IPS-15b (cell line): Measurements from ENCODE around the gene ATAD1.

Source experiments
- H3K27me3 ChIP-seq: one replicate; pipeline ENCODE4 v1.6.1; 2013; ENCODE audit warnings: low read length; ENCODE audit not compliant: control insufficient read depth, insufficient read depth
- H3K36me3 ChIP-seq: one replicate; pipeline ENCODE4 v1.6.1; 2013; ENCODE audit warnings: low read length; ENCODE audit not compliant: control insufficient read depth, insufficient read depth
- H3K4me1 ChIP-seq: one replicate; pipeline ENCODE4 v1.6.1; 2013; ENCODE audit warnings: mild to moderate bottlenecking, low read length; ENCODE audit not compliant: control insufficient read depth, insufficient read depth
- H3K4me3 ChIP-seq: one replicate; pipeline ENCODE4 v1.5.1; 2013; ENCODE audit warnings: low read depth, low read length
- H3K9ac ChIP-seq: one replicate; pipeline ENCODE4 v1.6.1; 2013; ENCODE audit warnings: low read depth, mild to moderate bottlenecking, low read length
- H3K9me3 ChIP-seq: one replicate; pipeline ENCODE4 v1.6.1; 2013; ENCODE audit warnings: mild to moderate bottlenecking, low read length; ENCODE audit not compliant: control insufficient read depth, insufficient read depth

The ATAD1 gene

DNA sequence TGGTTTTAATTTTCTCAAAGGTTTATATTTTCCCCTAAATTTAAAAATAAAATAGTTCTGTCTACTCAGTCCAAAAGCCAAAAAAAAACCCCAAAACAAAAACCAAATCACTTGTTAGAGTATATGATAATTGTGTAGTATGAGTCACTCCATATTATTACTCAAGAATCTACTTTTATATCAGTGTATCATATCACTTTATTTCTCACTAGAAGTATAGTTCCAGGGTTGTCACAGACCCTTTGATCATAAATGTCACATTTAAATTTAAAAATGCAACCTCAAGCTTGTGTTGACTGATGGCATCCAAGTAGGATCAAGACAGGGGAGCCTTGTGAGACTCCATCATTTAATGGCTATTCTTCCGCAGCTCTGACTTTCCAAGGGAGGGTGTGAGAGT, 97.4 kb downstream of the ATAD1 start:
- H3K4me3 ChIP-seq, result no peak overlapping the region
- H3K27me3 ChIP-seq, result no peaks in the 10 kb centered on the region
- H3K9me3 ChIP-seq, result no peaks in the 10 kb centered on the region
- no peaks in the 10 kb centered on the region for H3K4me1 ChIP-seq
- H3K36me3 ChIP-seq, result no peaks in the 10 kb centered on the region
- no peak overlapping the region for H3K9ac ChIP-seq

GRCh38 chr10:87716348-87716670, 101.7 kb downstream of the ATAD1 start:
- H3K27me3 ChIP-seq, result no peaks in the 10 kb centered on the region
- H3K4me3 ChIP-seq, result no peak overlapping the region
- no peaks in the 10 kb centered on the region for H3K4me1 ChIP-seq
- no peaks in the 10 kb centered on the region for H3K9me3 ChIP-seq
- no peak overlapping the region for H3K9ac ChIP-seq
- peaks cover 4% of the 10 kb centered on the region for H3K36me3 ChIP-seq

GRCh38 chr10:87715552-87716347, 102.3 kb downstream of the ATAD1 start:
- H3K9me3 ChIP-seq, result no peaks in the 10 kb centered on the region
- H3K4me1 ChIP-seq, result no peaks in the 10 kb centered on the region
- no peak overlapping the region for H3K4me3 ChIP-seq
- no peak overlapping the region for H3K9ac ChIP-seq
- no peaks in the 10 kb centered on the region for H3K27me3 ChIP-seq
- H3K36me3 ChIP-seq, result peaks cover 4% of the 10 kb centered on the region

DNA sequence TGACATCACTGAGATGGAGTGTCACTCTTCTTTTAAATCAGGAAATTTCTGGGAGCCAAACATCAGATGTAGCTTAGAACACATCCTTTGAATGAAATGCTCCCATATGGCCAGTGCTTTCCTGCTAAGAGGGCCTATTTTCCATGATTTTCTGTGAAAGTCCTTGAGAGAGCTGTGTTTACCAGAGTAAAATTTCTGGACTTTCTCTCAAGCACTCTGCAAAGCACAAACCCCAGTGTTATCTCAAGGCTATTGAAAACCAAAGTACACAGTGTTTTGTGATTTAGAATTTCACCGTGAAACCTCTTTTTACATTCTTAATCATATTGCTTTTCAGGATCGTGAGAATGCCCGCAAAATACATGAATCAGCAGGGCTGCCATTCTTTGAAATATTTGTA, 104.3 kb downstream of the ATAD1 start:
- Histone ChIP-seq H3K9ac (no peak overlapping the region), H3K9me3 (no peaks in the 10 kb centered on the region), H3K4me1 (no peaks in the 10 kb centered on the region), H3K27me3 (no peaks in the 10 kb centered on the region), H3K4me3 (no peak overlapping the region), H3K36me3 (peaks cover 4% of the 10 kb centered on the region)

DNA sequence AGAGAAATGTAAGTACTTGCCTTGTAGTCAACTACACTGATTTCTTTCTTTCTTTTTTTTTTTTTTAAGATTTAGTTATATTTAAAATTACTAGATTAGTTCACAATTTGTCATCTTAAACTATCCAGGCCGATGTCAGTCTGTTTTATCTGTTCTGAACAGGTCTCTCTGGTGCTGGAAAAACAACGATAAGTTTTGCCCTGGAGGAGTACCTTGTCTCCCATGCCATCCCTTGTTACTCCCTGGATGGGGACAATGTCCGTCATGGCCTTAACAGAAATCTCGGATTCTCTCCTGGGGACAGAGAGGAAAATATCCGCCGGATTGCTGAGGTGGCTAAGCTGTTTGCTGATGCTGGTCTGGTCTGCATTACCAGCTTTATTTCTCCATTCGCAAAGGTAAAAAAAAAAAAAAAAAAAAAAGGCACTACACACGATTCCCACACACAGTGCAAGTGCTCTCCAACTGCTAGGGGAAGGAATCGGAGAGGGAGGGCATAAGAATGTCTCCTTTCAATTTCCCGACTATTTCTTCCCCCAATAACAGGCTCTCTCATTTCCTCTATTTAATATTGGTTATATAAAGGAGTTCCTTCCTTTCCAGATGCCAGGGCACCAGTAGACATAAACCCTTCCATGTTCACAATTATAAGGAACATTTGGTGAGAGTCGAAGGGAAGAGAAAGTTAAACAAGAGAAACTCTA, 105.0 kb downstream of the ATAD1 start:
- Histone ChIP-seq H3K9ac (no peak overlapping the region), H3K9me3 (no peaks in the 10 kb centered on the region), H3K36me3 (peaks cover 4% of the 10 kb centered on the region), H3K27me3 (no peaks in the 10 kb centered on the region), H3K4me3 (no peak overlapping the region), H3K4me1 (no peaks in the 10 kb centered on the region)

- Histone ChIP-seq H3K27me3 (no peaks in the 10 kb centered on the region), H3K9ac (no peak overlapping the region), H3K9me3 (no peaks in the 10 kb centered on the region), H3K4me3 (no peak overlapping the region), H3K4me1 (no peaks in the 10 kb centered on the region), H3K36me3 (no peaks in the 10 kb centered on the region)
Observed at GRCh38 chr10:87707254-87707653, 110.8 kb downstream of the ATAD1 start.

- Histone ChIP-seq H3K4me1 (no peaks in the 10 kb centered on the region), H3K9me3 (no peaks in the 10 kb centered on the region), H3K27me3 (no peaks in the 10 kb centered on the region), H3K36me3 (no peaks in the 10 kb centered on the region), H3K4me3 (no peak overlapping the region), H3K9ac (no peak overlapping the region)
Observed at GRCh38 chr10:87706731-87707130, 111.3 kb downstream of the ATAD1 start.

DNA sequence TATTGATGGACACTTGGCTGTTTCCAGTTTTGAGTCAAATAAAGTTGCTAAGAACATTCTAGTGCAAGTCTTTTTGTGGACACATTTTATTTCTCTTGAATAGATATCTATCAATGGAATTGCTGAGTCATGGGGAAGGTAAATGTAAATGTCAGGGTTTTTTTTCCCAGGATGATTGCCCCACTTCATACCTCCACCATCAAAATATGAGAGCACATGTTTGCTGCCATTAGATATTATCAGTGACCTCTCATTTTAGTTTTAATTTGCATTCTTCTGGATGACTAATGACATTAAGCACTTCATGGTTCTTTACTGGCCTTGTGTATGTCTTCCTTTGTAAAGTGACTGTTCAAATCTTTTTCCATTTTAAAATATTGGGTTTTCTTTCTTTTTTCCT, 112.7 kb downstream of the ATAD1 start:
- no peak overlapping the region for H3K4me3 ChIP-seq
- H3K9ac ChIP-seq, result no peak overlapping the region
- no peaks in the 10 kb centered on the region for H3K27me3 ChIP-seq
- H3K36me3 ChIP-seq, result no peaks in the 10 kb centered on the region
- H3K9me3 ChIP-seq, result no peaks in the 10 kb centered on the region
- H3K4me1 ChIP-seq, result no peaks in the 10 kb centered on the region

GRCh38 chr10:87703771-87704170, 114.3 kb downstream of the ATAD1 start:
- Histone ChIP-seq H3K36me3 (no peaks in the 10 kb centered on the region), H3K9me3 (no peaks in the 10 kb centered on the region), H3K27me3 (no peaks in the 10 kb centered on the region), H3K9ac (no peak overlapping the region), H3K4me3 (no peak overlapping the region), H3K4me1 (no peaks in the 10 kb centered on the region)

DNA sequence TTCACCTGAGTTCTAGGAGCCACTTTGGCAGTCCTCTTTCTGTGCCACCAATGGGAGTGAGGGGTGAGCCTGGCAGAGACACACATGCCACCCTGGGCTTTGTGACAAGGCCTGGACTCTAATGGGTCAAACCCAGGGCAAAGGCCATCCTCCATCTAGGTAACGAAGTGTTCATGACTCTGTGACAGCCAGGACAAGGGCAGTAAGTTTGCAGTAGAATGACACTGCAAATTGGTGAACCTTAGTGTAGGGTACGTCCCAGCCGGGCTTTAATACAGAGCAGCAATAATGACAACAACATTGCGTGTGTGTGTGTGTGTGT, 115.1 kb downstream of the ATAD1 start:
- Histone ChIP-seq H3K36me3 (no peaks in the 10 kb centered on the region), H3K9me3 (no peaks in the 10 kb centered on the region), H3K4me3 (no peak overlapping the region)

DNA sequence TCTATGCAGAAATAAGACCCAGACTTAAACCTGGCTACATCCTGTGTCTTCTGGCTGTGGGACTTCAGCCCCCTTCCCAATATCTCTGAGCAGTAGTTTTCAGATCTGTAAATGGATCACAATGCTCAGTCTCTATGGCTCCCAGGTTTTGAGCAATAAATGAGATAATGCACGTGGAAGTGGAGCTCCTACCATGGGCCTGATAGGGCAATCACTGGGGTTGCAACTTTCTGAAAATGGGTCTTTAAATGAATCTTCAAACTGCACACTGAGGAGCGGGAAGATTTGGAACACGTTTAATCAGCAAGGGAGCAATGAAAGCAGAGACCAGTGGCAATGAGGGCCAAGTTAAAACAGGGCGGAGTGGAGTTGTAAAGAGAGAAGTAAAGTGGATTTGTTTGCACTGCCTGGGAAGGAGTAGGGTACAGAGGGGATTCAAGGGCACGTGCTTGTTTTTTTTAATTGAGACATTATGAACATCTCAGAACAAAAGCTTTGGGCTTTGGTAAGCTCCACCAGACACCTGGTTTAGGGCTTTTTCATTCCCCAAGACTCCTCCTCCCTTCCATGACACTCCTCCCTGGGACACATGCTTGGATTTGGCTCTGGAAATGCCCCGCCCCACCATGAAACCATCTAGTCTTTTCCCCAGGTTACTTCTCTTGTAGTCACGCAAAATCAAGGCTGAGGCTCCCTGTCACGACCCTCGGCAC, 115.6 kb downstream of the ATAD1 start:
- H3K36me3 ChIP-seq, result no peaks in the 10 kb centered on the region
- no peaks in the 10 kb centered on the region for H3K4me1 ChIP-seq
- H3K9ac ChIP-seq, result no peak overlapping the region
- no peak overlapping the region for H3K4me3 ChIP-seq
- H3K9me3 ChIP-seq, result no peaks in the 10 kb centered on the region
- no peaks in the 10 kb centered on the region for H3K27me3 ChIP-seq

More for the DNA sequence above, 115.1 kb downstream of the ATAD1 start:
- no peaks in the 10 kb centered on the region for H3K4me1 ChIP-seq
- H3K9ac ChIP-seq, result no peak overlapping the region
- no peaks in the 10 kb centered on the region for H3K27me3 ChIP-seq
